Measurements from ENCODE around the gene ALOX5AP.
A peak's percentile ranks its signal among the peaks of the same experiment; 100 is the strongest.

ALOX5AP gene

DNA sequence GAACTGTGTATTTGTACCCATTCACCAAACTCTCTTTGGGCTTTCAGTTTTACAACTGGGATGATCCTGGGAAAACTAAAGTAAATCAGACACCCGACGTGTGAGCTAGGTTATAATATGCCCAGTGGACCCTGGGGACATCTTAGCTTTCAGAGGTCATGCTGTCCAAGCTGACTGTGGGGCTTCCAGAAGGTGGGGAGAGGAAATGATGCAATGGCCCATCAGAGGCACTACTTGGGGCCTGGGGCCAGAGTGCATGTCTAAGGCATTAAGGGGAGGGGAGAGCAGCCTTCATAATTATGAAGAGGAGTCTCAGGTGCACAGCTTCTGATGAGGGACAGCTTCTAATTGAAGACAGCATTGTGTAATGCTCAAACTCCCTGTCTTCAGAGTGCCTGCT is 30.9 kb downstream of the ALOX5AP start:
- no peak for DNase-seq

DNA sequence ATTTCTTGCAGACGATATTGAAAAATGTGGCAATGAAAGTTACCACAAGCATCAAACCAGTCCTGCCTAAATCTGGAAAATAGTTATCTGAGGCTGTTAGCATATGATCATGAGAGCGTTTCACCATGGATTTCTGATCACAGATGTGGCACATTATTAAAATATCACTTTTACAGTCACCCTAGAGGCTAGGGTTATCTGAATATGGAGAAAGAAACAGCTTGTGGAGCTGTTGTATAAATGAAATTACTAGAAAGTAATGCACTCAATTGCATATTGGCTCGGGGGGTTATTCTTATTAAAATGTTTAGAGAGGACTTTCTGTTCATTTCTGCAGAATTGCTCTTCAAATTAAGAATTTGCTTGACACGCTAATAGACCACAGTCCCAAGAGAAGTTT is 35.6 kb downstream of the ALOX5AP start:
- no peak for DNase-seq

DNA sequence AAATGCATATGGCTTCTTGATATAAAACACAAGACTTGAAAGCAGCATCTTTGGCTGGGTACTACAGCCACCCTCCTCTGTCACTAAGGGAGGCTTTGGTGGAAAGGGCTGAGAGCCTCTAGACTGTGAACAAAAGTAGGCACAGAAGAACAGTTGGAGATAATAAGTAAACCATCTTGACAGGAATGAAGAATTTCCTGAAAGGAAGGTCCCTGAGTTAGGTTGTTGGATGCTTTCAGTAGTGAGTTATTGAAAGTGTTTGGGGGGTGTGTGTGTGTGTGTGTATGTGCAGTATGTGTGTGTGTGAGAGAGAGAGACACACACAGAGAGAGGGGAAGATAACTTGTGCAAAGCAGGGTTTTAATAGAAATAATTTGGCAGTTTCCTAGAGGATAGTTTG is 38.2 kb downstream of the ALOX5AP start:
- no peak for DNase-seq

DNA sequence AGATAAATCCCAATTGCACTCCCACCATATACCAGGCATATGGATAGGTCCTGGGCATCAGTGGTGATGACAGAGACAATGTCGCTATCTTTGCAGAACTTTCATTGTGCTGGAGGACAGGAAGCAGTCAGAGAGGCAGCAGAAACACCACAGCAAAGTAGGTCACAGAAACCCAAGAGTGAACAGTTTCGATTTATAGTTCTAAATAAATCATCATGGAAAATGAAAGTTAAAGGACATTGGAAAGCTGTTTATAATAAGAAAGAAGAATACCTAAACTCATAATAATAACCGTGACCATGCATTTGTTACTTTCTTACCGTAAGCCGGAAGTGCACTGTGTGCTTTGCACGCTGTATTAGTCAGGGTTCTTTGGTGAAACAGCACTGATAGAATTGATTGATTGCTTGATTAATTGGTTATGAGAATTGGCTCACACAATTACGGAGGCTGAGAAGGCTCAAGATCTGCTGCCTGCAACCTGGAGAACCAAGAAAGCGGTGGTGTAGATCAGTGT is 38.9 kb downstream of the ALOX5AP start:
- no peak for DNase-seq

DNA sequence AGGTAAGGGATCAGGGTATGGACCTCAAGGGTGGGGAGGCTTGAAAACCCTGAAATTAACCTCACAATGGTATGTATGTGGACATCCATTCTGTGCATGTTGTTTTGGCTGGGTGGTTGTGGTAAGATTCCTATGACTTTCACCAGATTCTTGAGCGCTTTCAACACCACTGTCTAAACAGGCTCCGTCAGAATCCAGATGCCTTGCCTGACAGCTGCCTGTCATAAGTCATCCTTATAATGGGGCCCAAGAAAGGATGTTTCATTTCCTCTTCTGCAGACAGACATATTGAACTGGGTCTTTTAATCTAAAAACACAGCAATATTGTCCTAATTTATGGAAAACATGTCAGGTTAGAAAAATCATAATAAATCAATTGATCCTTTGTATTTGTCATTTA is 41.3 kb downstream of the ALOX5AP start:
- no peak for DNase-seq

DNA sequence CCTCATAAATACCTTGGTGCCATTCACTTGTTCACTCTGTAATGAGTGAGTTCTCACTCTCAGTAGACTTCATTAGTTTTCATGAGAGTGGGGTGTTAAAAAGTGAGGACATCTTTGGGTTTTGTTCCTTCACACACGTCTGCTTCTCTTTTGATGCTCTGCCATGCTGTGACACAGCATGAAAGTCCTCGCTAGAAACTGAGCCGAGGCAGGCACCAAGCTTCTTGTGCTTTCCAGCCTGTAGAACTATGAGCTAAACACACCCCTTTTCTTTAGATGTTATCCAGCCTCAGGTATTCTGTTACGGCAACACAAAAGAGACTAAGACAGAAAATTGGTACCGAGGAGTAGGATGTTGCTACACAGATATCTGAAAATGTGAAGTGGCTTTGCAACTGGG is 43.7 kb downstream of the ALOX5AP start:
- DNase-seq = no peak

DNA sequence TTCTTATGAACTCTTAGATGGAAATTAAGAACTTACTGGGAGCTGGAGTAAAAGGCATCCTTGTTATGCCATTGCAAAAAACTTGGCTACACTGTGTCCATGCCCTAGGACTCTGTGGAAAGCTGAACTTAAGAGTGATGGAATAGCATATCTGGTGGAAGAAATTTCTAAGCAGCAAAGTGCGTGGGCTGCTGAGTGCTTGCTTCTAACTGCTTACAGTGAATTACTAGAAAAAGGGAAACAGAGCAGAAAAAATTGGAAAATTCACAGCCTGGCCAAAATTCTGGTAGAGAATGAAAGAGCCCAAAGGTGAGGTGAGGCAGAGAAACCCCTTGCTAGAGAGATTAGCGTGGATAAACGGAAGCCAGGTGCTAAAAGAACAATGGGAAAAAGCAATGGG is 44.3 kb downstream of the ALOX5AP start:
- no peak for DNase-seq

DNA sequence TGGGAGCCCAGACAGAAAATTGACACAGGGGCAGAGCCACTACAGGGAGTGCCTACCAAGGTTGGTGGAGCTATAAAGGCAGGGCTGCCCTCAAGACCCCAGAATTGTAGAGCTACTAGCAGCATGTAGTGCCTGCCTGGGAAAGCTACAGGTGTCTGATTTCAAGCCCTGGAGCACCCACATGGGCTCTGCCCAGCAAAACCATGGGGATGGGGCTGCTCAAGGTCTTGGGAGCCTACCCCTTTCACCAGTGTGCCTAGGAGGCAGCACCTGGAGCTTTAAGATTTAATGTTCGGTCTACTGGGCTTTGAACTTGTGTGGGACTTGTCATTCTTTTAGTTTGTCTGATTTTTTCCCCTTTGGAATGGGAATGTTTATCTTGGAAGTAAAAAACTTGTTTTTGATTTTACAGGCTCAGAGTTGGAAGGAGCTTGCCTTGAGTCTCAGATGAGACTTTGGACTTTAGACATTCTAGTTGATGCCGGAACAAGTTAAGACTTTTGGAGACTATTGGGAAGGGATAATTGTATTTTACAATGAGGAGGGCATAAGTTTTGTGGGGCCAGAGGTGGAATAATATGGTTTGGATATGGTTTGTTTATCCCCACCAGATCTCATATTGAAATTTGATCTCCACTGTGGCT is 45.1 kb downstream of the ALOX5AP start:
- no peak for DNase-seq

DNA sequence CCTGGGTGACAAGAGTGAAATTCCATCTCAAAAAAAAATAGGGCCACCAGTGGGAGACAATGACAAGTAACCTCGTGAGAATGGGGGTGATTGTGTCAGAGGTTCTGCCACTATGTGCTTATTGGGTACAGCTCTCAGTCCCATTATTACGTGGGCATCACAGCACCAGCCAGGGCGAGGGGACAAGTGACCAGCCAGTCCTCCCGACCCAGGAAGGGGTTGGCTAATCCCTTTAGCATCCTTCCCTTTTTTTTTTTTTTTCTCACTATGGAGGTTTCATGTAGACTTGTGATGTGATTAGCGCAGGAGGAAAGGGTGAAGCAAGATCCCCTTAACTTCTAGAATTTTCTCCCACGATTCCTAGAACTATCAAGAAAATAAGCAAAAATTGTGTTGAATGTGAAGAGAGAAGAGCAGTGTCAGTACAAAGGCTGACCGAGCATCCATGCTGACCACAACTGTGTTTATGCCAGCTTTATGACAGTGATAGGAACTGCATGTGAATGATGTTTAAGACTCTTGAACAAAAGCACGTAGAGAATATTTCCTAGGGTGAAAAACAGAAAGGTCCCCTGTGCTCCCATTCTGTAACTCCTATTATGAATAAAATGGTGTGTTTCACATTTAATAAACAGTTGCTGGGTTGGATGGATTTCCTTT is 50.0 kb downstream of the ALOX5AP start:
- no peak for DNase-seq

DNA sequence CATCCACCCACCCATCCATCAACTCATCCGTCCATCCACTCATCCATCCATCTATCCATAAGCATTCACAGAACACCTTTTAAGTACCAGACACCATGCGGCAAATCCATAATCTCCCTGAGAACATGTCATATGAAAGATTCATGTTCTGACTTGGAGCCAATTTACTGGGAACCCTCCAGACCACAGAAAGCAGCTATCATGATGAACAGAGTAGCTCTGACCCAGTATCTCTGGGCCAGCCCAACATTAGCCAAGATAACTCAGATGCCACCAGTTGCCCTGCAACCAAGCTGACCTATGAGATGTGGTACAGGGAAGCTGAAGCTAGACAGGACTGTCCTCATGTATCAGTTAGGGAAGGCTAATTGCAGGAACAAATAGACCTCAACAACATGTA is 51.3 kb downstream of the ALOX5AP start:
- peak; percentile 35 for DNase-seq

DNA sequence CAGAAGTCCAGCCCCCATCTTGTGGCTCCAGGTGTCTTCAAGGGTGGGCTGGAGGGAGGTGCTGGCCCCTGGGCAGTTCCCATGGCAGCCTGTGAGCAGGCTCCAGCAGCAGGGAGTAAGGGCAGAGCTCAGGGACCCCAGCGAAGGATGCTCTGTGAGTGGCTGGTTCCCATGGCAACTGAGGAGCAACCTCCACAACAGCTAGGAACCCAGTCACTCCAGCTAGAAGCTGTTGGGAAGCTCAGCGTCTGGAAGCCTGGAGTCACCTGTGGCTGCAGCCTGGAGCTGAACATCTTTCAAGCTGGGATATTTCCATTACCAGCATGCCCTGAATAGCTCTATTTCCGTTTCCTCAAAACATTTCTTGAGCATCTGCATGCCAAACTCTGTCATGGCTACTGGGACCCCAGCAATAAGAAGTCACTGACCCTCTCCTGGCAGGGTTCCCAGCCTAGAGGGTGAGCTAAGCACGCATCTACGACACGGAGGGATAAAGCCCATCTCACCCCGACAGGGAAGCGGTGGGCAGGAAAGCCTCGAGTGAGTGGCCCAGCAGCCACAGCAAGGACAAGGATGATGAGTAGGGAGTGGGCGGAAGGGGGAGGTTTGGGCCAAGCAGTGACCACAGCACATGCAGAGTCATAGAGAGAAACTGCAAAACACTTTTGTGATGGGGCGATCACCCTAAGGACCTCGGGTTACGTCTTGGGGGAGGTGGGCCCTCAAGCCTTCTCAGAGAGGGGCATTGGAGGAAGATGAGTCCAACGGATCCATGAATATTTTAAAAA is 52.6 kb downstream of the ALOX5AP start:
- no peak for DNase-seq

DNA sequence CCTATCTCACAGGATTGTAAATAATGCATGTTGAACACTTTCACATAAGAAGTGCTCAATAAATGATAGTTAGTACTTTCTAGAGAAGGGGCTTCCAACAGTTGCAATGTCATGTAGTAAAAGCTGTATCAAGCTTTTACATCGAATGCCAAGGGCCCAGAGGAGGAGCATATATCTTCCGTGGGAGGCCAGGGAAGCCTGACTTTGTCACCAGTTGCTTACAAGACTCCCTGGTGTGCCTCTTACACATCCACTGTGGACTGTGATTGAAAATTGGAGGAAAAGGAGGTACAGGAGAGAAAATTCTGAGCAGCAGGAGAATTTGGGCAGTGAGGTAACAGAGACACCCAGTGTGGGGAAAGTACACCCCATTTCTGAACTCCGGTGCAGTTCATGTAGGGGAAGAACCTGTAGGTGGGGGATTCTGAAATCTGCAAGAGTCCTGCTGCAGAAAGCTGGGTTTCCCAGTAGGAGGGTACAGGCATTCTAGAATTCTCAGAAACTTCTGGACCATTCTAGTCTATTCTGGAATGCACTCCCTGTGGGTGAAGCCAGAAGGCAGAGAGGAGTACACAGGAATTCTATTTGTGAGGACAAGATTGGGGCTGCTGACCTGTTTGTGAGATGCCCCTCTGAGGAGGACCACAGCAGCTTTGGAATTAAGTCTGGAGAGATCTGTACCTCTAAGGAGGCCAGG is 54.0 kb downstream of the ALOX5AP start:
- no peak for DNase-seq

DNA sequence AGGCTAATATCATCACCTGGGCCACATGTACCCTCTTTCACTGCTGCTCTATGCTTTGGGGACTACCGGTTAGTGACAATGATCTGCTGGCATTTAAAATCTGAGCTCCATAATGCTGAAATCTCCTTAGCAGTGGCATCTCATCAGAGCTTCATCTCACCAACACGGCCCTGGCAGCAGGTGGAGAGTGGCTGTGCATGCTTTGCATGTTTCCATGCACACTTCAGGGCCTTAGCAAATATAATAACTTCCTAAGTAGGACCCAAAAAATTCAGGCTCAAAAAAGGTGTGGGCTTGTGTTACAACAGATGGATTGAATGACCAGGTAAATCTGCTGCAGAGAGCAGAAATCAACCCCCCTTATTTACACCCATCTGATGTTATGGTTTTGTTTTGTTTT is 55.2 kb downstream of the ALOX5AP start:
- DNase-seq = no peak

DNA sequence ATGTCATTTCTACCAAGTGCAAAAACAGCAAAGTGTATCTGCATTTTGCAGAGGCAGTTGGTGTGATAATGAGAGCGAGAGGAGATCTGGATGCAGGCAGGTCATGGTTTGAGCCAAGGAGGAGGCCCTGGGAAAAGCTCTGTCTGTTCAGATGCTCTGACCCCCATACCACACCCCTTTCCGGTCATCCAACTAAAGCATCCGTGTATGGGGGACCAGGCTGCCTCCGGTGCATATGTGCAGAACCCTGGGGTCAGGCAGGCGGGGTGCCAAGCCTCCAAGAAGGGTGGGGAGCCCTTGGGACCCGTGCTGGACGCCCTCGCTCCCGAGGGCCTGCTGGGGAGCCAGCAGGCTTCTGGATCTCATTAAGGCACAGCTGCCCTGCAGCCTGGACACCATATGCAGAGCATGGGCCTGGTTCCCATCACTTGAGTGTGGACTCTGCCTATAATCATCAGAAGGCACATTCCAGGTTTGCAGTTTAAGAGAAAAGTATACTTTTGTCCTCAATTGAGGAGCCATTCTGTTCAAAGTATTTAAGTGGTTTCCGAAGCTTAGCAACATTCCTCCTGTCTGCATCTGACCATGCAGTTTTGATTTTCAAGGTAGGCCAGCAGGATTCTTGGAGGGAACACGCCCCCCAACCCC is 56.1 kb downstream of the ALOX5AP start:
- no peak for DNase-seq

DNA sequence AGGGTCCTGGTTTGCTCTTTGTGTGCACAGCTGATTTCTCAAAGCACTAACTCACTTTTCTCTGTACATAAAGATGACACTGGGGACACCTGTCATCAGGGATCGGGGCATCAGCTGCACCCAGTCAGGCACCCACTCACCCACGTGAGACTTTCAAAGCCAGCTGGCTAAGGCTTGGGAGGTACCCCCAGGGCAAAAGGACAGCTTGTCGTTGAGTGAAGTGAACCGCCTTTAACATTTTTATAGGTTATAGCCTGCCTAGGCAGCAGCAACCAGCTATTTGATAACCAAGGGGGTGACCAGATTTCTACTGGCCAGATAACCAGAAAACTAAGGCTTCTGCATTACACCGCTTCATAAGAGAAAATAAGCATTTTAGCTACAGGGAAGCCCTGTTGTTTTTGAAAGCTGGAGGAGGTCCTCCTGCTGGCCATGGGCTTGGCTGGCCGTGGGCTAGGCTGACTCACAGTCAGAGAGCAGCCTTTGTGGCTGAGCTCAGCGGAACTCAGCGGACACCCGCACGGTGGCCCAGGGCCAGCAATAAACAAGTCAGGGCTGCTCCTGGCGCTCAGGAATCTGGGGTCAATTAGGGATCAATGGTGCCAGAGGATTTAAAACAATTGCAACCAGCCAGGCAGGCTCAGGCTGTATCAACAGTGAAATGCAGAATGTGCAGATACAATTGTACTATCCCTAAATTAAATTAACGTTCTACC is 57.1 kb downstream of the ALOX5AP start:
- DNase-seq = no peak

DNA sequence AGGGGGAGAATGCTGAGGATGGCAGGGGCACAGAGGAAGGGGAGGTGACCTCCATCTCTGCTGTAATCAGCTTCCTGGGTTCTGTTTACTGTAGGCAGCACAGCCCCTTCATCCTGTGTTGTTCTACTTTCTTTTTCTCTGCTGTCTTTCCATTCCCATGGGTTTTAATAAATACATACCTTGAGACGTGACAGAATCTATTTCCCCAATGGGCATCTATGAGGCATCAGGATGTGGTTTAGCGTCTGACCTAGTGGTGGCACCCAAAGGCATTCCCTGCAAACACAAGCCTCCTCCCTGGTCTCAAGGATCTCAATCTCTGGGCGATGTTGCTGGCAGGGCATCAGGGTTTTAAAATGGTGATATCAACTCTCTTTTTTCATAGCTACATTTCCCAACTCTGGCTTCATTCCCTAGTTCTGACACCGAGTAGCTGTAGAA is 60.8 kb downstream of the ALOX5AP start:
- no peak for DNase-seq

DNA sequence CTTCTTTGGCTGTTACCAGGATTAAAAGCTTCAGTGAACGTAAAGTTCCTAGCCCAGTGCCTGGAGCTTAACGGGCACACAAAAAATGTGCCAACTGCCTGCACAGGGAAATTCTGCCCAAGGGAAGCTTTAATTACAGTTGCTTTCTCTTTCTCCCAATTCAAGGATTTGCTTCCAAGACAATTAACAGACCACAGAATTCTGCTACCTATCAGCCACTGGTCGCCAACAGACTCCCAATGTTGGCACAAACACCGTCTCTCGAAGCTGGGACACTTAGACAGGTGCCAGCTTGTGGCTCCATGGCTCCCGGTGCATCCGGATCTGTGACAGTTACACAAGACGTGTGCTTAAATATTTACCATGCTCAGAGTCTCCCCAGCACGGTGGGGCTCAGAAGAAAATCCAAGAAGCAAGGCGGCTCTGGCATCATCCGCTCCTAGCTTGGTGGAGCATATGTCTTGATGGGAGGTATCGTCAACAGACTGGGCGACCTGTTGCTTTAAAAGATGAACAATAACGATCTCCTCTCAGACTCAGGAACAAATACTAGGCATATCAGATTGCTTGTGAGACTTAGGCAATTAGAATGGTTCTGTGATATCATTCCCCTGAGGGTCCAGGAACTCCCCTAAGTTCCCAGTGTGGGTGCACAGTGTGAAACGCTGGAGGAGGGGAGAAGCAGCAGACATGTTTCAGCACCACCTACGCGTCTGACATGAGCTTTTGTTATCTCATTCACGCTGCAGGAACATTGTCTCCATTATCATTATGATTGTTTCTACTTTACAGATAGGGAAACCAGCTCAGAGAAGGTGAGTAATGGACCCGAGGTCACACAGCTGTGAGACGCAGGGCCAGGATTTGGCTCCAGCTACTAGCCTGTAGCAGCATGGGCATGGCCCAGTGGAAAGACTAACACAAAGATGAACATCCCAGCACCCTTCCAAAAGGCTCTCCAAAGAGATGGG is 61.6 kb downstream of the ALOX5AP start:
- no peak for DNase-seq

DNA sequence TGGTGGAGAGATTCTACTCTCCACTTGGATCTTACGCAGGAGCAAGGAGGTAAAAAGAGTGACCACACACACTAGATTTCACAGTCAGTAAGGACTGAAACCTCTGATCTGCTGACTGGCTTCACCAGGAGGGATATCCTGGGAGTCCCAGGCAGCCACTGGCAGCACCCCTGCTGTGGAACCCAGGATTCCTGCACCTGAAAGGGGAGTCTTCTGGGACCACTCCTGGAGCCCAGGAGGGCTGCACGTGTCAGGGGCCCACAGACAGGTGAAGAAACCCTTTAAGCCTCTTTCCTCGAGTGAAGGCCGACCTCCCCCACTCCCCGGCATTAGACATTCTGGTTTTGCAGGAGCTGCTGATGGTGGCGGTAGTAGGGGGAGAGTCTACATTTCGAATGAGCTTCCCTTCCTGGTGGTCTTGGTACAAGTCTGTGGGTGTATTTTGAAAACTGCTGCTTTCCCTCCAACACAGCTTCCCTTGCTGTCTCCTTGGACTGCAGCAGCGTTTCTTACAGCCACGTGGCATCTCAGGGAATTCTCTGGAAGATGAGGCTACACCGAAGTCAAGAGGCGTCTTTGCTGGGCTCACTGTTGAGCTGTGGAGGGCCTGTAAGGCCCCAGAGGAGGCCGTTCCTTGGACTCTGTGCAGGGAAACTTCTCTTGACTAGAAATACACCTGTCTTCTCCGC is 62.6 kb downstream of the ALOX5AP start:
- DNase-seq = no peak

DNA sequence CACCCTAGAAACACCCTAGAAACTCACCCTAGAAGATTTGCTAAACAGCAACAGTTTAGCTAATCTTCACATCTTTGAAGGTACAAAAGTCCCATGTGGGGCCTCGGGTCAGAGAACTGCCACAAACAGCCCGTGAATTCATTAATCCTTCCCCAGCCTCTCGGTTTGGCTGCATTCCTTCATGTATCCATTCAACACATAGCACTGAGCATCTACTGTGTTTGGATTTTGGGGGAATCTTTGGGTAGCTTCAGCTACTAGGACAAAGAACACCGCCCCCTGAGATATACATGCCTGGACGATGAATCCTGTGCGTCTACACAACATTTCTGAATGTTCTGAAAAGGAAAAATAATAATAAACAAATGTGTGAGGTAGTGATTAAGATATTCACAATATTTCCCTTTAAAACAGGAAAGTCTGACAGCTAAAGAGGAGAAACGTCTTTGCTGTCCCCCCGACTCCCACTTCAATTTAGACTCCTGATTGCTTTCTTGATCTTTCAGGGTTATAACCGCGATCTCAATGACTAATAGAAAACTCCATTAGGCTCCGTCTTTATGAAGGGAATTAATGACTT is 63.5 kb downstream of the ALOX5AP start:
- no peak for DNase-seq

DNA sequence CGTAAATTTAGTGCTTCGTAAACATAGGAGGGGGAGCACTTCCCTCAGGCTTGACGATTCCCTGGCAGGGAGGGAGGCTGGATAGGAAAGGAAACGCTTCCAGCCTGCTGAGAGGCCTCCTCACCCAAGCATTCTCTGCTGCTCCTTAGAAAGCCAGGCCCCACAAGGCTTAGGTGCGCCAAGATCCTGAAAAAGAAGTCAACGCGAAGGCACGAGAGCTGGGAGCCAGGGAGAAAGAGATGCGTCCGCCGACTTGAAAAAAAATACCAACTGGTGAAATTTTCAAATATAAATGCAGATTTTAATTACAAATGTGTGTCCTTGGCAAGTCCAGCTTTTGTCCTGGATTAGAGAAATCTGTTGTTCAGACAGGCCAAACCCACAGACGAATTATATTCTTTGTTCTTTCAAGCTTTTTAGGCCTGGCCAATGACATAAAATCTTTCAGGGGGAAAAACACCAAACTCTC is 64.0 kb downstream of the ALOX5AP start:
- DNase-seq = no peak
